HTERT RPE-1 (cell line): ENCODE results near the gene SLC22A16.

Source experiments
- in situ Hi-C: fragments of 300-500 bp; cut with MboI; formaldehyde crosslinking; loops from 4 replicates; pipeline ENCODE4 v1.14.3; 2020; ENCODE audit warnings: low sequenced_read_pairs

SLC22A16 gene

DNA sequence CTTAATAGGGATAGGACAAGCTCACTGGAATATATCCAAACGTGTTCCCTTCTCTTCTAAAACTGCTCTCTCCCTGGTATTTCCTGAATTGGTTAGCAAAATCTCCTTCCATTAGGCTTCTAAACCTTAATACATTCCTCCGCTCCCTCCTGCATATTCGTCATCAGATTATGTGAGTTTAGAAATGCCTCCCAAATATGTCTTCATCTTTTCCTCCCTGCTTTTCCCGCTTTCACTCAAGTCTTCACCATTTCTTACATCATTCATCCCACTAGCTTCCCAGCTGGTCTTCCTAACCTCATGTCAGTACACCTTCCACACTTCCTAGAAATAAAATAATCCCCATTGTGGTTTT is 26.9 kb downstream of the SLC22A16 start:
- in situ Hi-C loops: no loop called here

DNA sequence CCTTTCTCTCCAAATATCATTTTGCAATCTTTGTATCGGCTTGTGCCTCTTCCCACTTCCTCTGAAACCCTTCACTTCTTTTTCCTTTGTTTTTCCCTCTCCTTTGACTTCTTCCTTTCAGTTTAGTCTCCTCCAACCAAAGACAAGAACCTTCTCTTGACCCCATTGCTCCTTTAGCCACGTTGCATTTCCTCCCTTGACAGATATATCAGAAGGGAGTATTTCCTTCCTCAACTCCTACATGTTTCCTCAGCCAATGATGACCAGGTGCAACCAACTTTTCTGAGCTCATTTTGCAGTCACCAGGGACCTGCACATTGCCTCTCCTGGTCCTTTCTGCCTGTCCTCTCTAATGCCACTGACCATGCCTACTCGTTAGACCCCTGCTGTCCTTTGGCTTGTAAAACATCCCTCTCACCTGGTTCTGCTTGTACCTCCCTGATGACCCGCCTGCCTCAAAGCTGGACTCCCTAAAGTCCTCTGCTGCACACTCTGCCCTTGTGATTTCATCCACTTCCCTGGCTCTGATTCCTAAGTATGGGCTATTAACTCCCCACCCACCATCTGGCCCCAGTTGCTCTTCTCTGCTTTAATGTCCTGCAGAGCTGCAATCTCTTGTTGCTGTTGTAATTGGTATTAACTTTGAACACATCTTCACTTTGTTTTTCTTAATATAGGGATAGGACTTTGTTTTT is 27.4 kb downstream of the SLC22A16 start:
- in situ Hi-C loops: no loop called here

DNA sequence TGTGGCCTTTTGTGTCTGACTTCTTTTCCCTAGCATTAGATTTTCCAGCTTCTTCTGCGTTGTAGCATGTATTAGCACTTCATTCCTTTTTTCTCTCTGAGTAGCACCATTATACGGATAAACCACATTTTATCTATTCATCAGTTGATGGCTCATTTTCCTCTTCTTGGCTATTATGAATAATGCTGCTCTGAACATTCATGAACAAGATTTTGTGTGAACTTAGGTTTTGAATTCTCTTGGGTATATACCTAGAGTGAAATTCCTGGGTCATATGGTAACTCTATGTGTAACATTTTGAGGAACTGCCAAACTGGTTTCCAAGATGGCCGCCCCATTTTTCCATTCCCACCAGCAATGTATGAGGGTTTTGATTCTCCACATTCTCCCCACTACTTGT is 28.7 kb downstream of the SLC22A16 start:
- in situ Hi-C loops: no loop called here

DNA sequence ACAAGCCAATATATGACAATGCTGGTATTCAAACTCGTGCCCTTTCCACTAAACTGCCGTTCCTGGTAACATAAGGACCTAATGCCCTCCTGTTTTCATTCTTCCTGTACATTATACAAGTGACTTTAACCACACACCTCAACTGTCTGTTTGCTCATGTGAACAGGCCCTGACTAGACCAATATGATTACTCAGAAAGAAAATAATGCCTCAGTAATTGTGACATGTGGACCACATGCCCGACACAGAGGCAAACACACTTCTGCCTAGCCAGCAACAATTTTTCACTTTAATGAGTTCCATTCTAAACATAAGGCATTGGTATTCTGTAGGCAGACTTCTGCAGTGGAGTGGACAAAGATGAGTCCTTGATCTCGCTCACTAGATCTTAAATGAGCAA is 30.0 kb downstream of the SLC22A16 start:
- in situ Hi-C loops: no loop called here

DNA sequence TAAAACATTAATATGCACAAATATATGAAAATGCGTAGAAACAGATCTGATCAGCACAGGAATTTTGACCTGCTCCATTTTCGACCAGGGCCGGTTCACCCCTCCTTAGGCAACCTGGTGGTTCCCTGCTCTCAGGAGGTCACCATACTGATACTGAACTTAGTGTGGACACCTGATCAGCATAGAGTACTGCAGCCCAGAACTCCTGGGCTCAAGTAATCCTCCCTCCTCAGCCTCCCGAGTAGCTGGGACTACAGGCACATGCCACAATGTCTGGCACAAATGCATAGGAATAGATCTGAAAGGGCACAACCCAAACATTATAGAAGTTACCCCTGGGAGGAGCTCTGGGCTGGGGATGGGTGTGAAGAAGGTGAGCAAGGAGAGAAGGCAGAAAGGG is 36.4 kb downstream of the SLC22A16 start:
- in situ Hi-C loops: no loop called here

DNA sequence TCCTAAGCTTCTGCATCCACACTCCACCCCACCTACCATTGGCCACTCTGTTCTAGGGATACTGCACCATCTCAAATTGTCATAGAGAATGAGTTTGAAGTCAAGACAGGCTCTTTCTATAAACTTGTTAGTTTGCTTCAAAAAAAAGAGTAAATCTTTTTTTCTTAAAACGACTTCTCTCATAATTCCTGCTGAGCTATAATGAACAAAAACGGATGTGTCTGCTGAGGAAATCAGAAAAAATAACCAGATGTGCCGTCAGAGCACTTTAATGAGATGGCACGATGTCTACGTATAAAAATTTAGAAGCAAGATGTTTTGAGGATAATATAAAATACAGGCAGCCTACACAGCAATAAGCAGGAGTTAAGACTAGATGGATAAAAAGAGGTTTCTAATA is 37.1 kb downstream of the SLC22A16 start:
- in situ Hi-C loops: no loop called here

DNA sequence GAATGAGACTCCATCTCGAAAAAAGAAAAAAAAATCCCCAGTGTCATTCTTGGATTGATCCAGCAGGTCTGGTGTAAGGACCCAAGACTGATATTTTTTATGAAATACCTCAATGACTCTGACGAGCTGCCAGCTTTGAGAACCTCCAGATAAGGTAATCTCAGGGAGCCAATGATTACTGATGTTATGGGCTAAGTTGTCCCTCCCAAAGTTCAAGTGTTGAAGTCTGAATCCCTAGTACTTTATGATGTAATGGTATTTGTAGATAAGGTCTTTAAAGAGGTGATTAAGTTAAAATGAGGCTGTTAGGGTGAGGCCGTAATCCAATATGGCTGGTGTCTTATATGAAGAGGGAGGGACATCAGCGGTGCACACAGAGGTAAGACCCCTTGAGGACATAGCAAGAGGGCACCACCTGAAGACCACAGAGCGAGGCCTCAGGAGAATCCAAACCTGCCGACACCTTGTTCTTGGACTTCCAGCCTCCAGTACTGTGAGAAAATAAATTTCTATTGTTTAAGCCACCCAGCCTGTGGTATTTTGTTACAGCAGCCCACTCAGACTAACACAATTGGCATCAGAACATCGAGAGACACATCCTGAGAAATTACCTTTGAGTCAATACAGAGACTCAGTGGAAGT is 41.3 kb downstream of the SLC22A16 start:
- in situ Hi-C loops: no loop called here

DNA sequence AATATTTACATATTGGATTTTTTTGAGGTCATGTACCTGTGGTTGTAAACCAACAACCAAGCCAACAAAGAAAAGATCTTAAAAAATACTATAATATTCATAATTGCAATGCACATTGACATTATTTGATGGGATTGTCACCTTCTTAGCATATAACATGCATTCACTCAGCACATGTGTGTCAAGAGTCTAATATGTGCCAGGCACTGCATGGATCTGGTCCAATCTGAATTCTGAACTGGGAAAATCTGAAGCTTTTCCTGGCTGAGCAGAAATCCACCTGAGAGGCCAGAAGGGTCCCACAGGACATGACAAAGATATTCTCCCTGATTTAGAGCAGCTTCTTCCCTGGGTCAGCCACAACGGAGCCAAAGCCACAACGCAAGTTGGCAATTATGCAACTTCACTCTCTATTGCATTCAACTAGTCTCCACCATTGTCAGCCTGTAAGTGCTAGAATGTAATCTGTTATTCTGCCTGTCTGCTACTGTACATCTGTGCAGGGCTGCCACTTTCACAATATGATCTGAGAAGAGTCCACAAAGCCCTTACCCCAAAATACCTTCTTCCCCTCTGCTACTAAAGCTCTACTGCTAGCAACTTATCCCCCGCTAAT is 44.0 kb downstream of the SLC22A16 start:
- in situ Hi-C loops: no loop called here

DNA sequence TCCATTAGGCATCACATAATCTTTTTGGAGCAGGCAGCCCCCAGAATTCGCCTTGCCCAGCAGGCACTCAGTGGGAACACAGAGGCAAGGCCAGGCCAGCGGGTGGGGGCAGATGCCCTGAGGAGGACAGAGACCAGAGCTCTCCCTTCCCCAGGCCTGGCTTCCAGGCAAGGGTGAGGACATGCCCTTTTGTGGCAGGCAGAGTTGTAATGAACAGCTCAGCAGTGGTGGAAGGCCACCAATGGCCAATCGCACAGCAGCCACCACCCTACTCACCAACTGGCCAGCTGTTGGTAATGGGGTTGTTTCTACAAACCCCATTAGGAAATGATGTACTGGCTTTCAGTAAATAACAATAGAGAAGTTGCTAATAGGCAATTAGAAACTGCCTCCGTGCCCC is 45.7 kb downstream of the SLC22A16 start:
- in situ Hi-C loops: no loop called here

DNA sequence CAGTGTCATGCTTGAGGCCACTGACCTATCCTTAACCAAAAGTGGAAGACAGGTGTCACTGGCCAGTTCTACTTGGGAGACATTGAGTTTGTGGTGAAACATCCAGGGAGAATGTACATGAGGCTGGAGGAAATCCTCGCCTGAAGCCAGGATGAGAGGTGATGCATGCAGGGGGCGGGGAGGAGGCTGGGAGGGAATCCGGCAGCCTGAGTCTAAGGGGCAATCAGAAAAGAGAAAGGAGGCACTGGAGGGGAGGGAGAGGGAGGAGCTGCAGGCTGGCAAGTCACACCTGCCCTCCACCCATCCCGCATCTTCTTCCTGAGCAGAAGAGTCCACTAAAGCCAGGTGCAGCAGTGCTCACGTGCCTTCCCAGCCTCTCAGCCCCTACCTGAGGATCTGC is 46.2 kb downstream of the SLC22A16 start:
- in situ Hi-C loops: no loop called here

DNA sequence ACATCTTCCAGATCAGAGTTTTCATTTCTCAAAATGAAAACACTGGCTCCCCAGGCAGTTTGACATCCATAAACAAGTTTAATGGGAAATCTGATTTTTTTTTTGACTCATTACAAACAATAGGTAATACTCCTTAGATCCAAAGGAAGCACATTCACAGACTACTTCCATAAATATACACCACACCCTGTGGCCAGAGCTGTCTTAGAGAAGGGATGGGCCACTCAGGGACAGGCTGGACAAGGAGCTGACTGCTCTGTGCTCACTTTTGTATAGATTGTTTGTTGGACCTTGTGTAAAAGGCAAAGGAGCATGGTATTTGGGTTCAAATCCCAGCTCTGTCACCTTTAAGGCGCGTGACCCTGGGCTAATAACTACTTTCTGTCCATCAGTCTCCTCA is 48.3 kb downstream of the SLC22A16 start:
- in situ Hi-C loops: no loop called here

DNA sequence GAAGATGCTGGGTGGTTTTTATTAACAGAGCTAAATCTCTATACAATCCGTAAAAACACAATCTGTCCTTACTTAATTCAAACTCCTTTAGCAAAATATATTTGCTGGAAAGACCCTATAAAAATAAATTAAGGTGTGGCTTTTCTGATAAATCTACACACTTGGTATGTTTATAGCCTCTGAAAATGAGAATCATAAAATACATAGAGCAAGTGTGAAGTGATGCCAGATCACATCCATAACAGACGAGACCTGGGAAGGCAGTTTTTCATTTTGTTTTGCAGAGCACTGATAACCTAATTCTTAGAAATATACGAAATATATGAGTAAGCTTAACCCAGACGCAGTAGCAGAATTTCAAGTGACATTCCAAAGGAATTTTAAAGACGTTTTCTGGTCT is 50.6 kb downstream of the SLC22A16 start:
- in situ Hi-C loops: no loop called here

DNA sequence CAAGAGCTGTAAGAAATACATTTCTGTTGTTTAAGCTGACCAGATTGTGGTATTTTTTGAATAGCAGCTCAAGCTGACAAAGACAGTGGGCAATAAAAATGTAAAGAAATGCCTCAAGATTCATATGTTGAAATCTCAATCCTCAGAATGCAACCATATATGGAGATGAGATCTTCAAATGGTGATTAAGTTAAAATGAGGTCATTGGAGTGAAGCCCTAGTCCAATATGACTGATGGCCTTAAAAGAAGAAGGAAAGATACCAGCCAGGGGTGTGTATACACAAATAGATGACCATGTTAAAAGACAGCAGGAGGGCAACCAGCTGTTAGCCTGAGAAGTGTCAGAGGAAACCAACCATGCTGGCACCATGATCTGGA is 54.0 kb downstream of the SLC22A16 start:
- in situ Hi-C loops: no loop called here

DNA sequence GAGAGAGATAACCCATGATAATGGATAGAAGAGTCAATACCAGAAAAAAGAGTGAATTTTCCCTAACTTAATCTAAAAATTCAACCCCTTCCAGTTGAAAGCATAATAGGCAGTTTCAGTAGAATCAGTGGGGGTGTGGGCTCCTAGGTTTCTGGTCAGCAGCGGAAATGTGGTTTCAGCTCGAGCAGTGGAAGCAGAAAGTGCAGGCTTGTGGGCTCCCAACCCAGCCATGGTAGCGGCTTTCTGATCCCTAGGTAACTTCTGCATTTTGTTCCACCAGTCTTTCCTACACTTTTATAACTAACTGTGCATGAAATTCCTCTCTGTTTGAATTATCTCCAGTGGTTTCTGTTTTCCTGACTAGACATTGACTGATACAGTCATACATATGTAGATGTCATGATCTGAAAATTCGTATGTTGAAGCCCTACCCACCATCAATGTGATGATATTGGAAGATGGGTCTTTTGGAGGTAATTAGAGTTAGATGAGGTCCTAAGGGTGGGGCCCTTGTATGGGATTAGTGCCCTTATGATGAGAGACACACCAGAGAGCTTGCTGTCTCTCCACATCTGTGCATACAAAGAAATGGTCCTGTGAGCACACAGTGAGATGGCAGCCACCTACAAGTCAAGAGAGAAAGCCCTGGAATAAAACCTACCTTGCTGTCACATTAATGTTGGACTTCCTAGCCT is 54.5 kb downstream of the SLC22A16 start:
- in situ Hi-C loops: no loop called here

DNA sequence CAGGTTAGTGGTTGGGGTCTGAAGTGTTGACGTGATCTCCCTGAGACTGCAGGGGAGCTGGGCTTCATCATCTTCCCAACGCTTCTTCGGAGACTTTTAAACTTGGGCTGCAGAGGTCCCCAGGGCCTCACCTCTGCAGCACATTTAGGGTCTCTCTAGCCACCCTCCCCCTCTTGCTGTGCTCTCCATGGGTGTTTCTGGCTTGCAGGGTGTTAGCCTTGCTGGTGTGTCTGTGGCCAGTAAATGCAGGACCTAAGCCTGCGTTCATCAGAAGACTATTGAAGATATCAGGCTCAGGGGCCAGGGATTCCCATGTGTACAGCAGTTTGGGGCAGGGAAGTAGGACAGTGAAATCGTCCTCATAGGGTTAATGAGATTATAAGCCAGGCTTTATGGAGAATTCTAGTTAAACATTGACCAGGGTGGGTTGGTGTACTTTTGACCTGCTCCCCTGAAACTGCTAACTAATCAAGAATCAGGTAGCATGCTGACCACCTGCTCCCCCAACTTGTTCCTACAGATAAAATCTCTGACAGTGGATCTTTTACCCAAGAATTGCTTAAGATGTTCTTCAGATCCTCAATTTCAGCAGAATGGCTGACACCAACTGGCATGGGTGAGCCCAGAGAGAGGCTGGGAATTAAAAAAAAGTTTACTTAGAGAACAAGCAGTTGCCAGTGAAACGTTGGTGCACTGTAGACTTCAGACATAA is 57.2 kb downstream of the SLC22A16 start:
- in situ Hi-C loops: no loop called here

DNA sequence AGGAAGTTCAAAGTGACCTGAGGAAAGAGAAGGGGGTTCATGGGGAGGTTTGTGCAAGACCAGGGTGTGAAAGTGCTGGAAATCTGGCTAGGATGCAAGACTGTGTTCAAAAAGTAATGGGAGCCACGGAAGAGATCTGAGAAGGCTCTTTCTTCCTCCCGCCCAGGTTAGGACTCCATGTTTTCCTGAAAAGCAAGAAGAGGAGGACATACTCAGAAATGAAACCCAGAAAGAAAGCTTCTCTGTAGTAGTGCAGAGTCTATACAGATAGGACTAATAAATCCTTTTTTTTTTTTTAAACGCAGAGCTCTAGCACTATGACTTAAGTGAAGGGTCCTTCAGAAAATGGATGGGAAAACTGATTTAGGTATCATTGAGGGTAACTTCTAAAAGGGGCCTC is 57.8 kb downstream of the SLC22A16 start:
- in situ Hi-C loops: no loop called here

DNA sequence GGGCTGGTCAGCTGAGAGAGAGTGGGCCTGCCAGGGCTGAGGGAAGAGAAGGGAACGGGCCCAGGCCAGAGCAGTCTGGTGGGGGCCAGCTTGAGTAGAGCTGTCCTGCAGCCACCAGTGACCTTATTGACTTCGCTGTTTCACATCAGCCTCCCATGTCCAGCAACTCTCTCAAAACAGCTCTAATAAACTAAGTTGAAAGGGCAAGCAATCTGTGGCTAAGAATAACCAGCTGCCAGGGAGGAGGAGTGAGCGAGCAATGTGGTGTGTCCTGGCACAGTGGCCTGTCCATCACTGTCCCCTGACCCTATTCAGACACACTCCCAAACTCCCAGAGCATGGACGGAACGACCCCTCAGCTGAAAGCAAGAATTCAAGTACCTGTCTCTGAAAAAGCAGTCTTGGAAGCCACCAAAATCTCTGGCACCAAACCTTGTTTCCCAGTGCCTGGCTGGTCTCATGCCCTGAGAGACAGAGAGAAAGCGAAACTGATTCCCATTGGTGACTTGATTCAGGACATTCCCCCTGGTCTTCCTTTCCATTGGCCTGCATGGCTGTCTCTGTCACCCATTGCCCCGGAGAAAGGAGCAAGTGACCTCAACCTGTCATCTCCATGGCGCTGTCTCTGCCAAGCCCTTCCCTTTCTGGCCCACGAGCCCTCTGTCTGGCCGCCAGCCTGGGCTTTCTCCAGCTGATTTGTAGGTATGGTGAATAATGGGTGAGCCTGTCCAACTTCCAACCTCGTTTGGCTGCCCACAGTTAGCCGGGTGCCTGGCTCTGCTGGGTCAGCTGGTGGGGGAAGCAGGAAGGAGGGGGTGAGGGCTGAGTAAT is 61.1 kb downstream of the SLC22A16 start, which contains the start of gene DDO:
TSS of gene DDO (minus strand) at position 490 of the 831 bp plus-strand sequence. CDS start 2,113 bp downstream, outside the sequence.
- in situ Hi-C loops: no loop called here

DNA sequence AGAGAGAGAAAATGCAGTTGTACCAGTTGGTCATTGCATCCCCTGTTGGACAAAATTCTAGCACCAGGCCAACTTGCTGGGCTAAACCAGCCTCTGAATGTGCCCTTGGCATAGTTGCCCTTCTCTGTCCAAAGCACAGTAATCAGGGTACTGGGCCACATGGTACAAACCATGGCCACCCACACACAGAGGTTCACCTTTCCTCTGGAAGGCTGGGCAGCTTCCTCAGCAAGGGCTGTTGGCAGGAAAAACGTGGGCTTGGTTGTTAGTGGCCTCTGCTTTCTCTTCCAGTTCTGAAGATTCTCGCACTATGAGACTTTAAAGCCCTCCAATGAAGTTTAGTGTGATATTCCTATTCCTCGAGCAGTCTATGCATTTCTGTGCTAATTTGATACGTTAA is 61.7 kb downstream of the SLC22A16 start:
- in situ Hi-C loops: no loop called here

DNA sequence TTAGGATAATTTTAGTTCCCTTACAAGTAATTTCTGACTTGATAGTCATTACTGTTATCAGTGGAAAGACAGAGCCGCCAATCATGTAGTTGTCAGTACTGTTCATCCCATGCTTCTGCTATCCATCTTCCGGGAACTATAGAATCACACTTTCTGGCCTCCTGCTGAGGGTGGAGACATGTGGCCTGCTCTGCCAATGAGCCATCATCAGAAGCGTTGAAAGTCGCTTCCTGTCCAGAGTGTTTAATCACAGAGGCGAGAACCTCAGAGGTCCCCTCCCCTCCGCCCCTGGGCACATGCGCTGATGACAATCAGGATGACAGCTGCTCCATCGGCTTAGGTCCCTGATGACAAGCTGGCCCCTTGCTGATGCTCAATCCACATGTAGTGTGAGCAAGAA is 64.1 kb downstream of the SLC22A16 start:
- in situ Hi-C loops: no loop called here

DNA sequence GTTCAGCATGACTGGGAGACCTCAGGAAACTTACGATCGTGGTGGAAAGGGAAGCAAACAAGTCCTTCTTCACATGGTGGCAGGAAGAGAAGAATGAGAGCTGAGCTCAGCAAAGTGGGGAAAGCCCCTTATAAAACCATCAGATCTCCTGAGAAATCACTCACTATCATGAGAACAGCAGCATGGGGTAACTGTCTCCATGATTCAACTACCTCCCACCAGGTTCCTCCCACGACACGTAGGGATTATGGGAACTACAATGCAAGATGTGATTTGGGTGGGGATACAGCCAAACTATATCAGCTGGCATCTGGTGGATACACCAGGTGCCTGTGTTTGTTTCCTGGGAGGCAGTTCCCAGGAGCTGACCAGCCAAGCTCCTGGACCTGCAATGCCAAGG is 65.9 kb downstream of the SLC22A16 start:
- in situ Hi-C loops: no loop called here
